Stomach smooth muscle (tissue), 2 donors: ENCODE measurements around the gene UBE2I.
"Not testable (repeated sequence)": the region's sequence is repeated elsewhere in the genome, so short reads cannot be mapped to it uniquely, and the experiment has no call there.

Source experiments
- H3K27ac ChIP-seq: one replicate; pipeline ENCODE4 v1.7.0; 2013; ENCODE audit warnings: mild to moderate bottlenecking, low read length, inconsistent platforms
- H3K27me3 ChIP-seq, 2 donors: one replicate each; pipeline ENCODE4 v1.7.0; 2013; ENCODE audit warnings: low read length in 2 of 2; ENCODE audit not compliant: insufficient read depth in 2 of 2, control insufficient read depth in 1 of 2
- H3K36me3 ChIP-seq, 2 donors: one replicate each; pipeline ENCODE4 v1.7.0; 2013; ENCODE audit warnings: low read length in 2 of 2; ENCODE audit not compliant: control insufficient read depth in 2 of 2, insufficient read depth in 2 of 2
- H3K4me1 ChIP-seq: one replicate; pipeline ENCODE4 v1.7.0; 2013; ENCODE audit warnings: low read length; ENCODE audit not compliant: control insufficient read depth, insufficient read depth
- H3K4me3 ChIP-seq, 2 donors: one replicate each; pipeline ENCODE4 v1.7.0; 2013; ENCODE audit warnings: low read length in 2 of 2
- H3K9ac ChIP-seq, 2 donors: one replicate each; pipeline ENCODE4 v1.7.0; 2013; ENCODE audit warnings: low read length in 2 of 2, mild to moderate bottlenecking in 1 of 2
- H3K9me3 ChIP-seq, 2 donors: one replicate each; pipeline ENCODE4 v1.7.0; 2013; ENCODE audit warnings: low read length in 2 of 2; ENCODE audit not compliant: control insufficient read depth in 2 of 2
- donor health status: healthy.
- donor health status: Pancreatic carcinoma.

The UBE2I gene

DNA sequence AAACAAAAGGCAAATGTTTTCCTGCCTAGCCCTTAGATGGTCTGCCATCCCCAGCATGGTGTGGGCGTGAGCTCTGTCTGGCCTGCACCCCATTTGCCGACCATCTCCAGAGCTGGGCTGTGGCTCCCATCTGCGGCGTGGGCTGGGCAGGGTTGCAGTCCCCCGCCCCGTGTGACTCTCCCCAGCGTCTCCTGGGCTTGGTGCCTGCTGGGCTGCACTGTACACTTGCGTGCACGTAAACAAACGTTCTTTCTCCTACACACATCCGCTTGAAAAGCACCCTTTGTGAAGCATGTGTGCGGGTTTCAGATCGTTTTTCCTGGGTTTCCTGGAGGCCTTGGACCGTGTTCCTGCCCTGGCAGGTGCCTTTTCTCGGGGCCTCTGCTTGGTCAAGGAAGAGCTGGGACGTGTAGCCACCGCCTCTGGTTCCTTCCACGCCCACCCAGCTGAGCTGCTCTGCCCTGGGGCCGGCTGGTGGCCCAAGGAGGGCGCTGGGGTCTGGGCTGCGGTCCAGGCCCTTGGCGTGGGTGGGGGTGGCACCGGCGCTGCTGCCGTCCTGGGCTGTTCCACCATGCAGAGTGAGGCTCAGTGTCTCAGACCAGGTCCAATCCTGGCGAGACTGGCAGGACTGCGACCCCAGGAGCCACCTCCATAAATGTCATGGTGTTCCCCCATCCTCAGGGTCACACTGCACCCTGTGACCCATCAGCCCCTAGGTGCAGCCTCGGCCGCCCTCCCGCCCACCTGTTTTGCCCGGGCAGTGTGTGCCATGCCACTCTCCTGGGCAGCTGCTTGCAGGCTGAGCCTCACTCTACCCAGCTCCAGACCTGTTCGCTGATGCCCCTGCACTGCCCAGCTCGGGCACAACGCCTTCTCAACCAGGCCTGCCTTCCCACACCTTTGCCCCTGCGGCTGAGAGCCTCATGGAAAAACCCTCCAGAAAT lies 14.1 kb downstream of the UBE2I start:
- Histone ChIP-seq H3K27me3 (no peaks in the 10 kb centered on the region), H3K27ac (no peak overlapping the region), H3K36me3 (peaks cover 37 to 39% of the 10 kb centered on the region in 2 donors), H3K4me3 (no peak overlapping the region), H3K9ac (no peak overlapping the region), H3K9me3 (no peaks in the 10 kb centered on the region), H3K4me1 (no peaks in the 10 kb centered on the region)

DNA sequence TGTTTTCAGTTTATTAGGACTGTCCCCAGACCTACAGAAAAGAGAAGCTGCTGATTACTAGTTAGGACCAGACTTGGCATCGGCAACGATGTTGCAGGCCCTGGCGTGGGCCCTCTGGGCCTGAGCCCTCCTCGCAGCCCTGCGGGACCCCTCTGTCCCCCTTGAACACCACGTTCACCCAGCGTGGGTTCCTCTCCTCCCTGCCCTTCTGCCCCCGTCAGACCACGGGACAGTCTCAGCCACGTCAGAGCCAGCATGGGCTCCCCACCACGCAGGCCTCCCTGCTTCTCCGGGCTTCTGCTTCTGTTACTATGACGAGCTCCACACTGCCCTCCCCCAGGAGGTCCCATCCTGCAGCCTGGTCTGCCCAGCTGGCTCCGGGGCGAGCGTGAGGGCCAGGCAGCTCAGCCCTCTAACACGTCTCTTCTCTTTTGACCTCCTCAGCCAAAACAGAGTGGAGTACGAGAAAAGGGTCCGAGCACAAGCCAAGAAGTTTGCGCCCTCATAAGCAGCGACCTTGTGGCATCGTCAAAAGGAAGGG lies 14.9 kb downstream of the UBE2I start:
- Histone ChIP-seq H3K27ac (no peak overlapping the region), H3K4me1 (no peaks in the 10 kb centered on the region), H3K9ac (no peak overlapping the region), H3K36me3 (peaks cover 29 to 32% of the 10 kb centered on the region in 2 donors), H3K27me3 (no peaks in the 10 kb centered on the region), H3K9me3 (no peaks in the 10 kb centered on the region), H3K4me3 (no peak overlapping the region)

GRCh38 chr16:1325261-1325660 lies 15.8 kb downstream of the UBE2I start:
- Histone ChIP-seq H3K36me3 (peaks cover 20 to 23% of the 10 kb centered on the region in 2 donors), H3K27ac (no peak overlapping the region), H3K27me3 (no peaks in the 10 kb centered on the region), H3K4me3 (no peak overlapping the region), H3K4me1 (no peaks in the 10 kb centered on the region), H3K9me3 (no peaks in the 10 kb centered on the region), H3K9ac (no peak overlapping the region)

DNA sequence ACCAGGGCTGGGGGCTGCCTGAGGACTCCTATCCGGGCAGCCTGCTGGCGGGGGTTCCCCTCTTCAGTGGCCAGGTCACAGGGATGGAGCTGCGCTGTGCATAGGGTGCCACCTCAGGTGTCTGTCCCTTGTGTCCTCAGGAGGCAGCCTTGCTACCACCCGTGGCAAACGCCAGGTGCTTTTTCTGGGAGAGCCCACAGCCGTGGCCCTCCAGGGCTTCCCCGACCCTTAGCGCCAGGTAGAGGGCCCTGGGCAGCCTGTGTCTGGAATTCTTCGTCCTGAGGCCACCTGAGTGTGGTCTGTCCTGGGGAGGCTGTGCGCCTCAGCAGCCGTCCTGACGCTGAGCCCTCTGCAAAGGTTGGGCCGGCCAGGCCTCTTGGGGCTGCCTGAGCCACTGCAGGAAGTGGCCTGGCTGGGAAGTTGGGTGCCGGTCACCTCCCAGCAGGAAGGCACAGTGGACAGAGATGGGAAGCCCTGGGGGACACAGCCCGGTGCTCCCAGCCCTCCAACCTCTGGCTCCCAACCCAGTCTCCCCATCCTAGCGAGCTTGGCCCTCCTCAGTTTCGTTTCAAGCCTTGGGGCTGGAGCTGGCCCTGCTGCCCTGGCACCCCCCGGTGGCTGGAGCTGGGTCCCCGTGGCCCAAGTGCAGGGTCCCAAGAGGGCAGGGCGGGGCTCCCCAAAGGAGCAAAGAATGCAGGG lies 16.4 kb downstream of the UBE2I start:
- H3K9me3 ChIP-seq, result peaks cover 0 to 3% of the 10 kb centered on the region in 2 donors
- H3K4me1 ChIP-seq, result no peaks in the 10 kb centered on the region
- H3K27me3 ChIP-seq, result peaks cover 0 to 3% of the 10 kb centered on the region in 2 donors
- no peak overlapping the region for H3K9ac ChIP-seq
- peaks cover 15 to 17% of the 10 kb centered on the region in 2 donors for H3K36me3 ChIP-seq
- H3K4me3 ChIP-seq, result no peak overlapping the region
- no peak overlapping the region for H3K27ac ChIP-seq

DNA sequence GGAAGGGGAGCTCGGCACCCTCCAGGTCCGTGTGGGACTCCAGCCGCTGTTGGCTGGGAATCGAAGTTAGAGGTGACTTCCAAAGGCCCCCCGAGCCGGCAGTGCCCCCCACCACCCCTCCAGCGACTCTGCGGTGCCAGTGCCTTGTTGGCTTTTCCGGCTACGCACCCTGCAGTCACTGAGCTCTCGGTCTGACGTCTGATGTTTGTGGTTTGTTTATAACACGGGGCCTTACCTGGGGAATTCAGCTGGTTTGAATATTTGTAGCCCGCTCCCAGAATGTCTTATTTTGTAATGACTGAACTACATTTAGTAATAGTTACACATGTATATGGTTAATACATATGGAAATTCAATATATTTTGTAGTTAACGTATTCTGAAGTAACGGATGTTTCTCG lies 17.0 kb downstream of the UBE2I start:
- no peak overlapping the region for H3K27ac ChIP-seq
- peaks cover 13 to 14% of the 10 kb centered on the region in 2 donors for H3K36me3 ChIP-seq

DNA sequence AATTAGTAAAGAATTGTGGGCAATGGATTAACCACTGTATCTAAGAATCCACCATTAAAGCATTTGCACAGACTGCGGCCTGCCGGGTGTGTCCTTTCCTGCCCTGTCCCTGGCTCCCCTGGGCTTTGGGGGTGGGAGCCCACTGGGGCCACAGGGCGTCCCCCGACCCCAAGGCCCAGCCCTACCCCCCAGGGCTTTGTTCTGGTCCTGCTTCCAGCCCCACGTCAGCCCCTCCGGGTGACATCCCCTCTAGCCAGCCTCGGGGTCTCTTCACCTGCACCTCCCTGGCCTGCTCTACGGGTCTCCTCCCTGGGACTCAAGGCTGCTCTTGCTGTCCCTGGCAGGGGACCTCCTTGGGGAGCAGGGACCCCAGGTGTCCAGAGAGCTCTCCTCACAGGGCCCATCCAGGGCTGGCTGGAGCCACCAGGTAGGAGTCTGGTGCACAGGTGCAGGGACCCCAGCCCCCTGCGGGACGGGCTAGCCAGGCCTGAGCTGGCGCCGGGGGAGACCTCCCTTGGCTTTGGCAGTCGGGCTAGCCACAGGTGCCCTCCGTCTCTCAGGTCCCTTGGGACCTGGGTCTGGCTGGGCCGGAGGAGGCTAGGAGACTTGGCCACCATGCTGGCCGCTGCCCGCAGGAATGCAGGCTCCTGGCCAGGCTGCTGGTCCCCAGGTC lies 17.6 kb downstream of the UBE2I start:
- H3K27ac ChIP-seq, result no peak overlapping the region
- H3K36me3 ChIP-seq, result peaks cover 13 to 14% of the 10 kb centered on the region in 2 donors
- no peak overlapping the region for H3K9ac ChIP-seq
- peaks cover 0 to 3% of the 10 kb centered on the region in 2 donors for H3K9me3 ChIP-seq
- H3K4me3 ChIP-seq, result no peak overlapping the region
- peaks cover 5 to 11% of the 10 kb centered on the region in 2 donors for H3K27me3 ChIP-seq
- peaks cover 8% of the 10 kb centered on the region for H3K4me1 ChIP-seq

More for the DNA sequence above, 17.0 kb downstream of the UBE2I start:
- Histone ChIP-seq H3K9me3 (peaks cover 0 to 3% of the 10 kb centered on the region in 2 donors), H3K4me1 (peaks cover under 1% of the 10 kb centered on the region), H3K9ac (no peak overlapping the region), H3K27me3 (peaks cover under 1 to 5% of the 10 kb centered on the region in 2 donors), H3K4me3 (no peak overlapping the region)

DNA sequence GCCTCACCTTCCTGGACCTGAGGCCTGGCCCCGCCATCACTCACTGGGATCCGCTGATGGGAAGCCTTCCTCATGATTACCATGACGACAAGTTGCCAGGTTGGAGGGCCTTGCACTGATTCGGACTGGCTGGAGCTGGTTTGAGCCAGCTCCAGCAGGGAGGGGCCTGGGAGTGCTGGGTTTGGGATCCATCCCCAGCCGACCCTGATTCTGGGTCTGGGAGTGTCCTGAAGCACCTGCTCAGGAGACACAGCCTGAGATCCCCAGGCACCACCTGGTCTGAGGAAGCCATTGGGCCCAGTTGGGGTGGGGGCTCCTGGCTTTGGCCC lies 18.1 kb downstream of the UBE2I start:
- no peak overlapping the region for H3K27ac ChIP-seq
- H3K4me1 ChIP-seq, result peaks cover 9% of the 10 kb centered on the region
- peaks cover 0 to 3% of the 10 kb centered on the region in 2 donors for H3K9me3 ChIP-seq
- peaks cover 7 to 16% of the 10 kb centered on the region in 2 donors for H3K27me3 ChIP-seq
- H3K36me3 ChIP-seq, result peaks cover 13 to 14% of the 10 kb centered on the region in 2 donors
- no peak overlapping the region for H3K4me3 ChIP-seq
- H3K9ac ChIP-seq, result no peak overlapping the region

DNA sequence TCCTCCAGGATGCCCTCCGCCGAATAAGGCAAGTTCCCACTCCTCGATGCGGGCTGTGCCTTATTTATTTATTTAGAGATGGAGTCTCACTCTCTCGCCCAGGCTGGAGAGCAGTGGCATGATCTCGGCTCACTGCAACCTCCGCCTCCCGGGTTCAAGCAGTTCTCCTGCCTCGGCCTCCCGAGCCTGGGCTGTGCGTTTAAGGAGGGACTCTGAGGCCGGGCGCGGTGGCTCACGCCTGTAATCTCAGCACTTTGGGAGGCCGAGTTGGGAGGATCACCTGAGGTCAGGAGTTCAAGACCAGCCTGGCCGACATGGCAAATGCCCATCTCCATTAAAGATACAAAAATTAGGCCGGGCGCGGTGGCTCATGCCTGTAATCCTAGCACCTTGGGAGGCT lies 18.7 kb downstream of the UBE2I start:
- not testable (repeated sequence) for H3K9me3 ChIP-seq, H3K9ac ChIP-seq, H3K27ac ChIP-seq, H3K4me3 ChIP-seq
- peaks cover 15% of the 10 kb centered on the region for H3K4me1 ChIP-seq
- peaks cover 13 to 14% of the 10 kb centered on the region in 2 donors for H3K36me3 ChIP-seq
- H3K27me3 ChIP-seq, result peaks cover 9 to 22% of the 10 kb centered on the region in 2 donors

DNA sequence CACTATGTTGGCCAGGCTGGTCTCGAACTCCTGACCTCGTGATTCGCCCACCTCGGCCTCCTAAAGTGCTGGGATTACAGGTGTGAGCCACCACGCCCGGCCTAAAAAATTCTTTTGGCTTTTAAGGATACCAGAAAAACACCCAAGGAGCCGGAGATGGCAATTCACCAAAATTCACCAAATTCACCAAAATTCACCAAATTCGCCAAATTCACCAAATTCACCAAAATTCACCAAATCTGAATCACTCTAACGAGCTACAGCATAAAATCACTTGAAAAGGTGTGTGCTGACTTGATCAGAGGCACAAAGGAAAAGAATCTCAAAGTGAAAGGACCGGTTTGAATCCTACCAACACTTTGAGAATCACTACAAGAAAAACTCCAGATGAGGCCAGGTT lies 19.5 kb downstream of the UBE2I start:
- Histone ChIP-seq H3K27me3 (peaks cover 10 to 29% of the 10 kb centered on the region in 2 donors), H3K4me1 (peaks cover 20% of the 10 kb centered on the region)
- H3K27ac ChIP-seq, H3K4me3 ChIP-seq, H3K9ac ChIP-seq, H3K36me3 ChIP-seq, H3K9me3 ChIP-seq: not testable (repeated sequence)

- no peak overlapping the region for H3K27ac ChIP-seq
- no peak overlapping the region for H3K4me3 ChIP-seq
- peaks cover 21 to 43% of the 10 kb centered on the region in 2 donors for H3K27me3 ChIP-seq
Observed at GRCh38 chr16:1330260-1330914, 21.0 kb downstream of the UBE2I start.

More at GRCh38 chr16:1330260-1330914, 21.0 kb downstream of the UBE2I start:
- Histone ChIP-seq H3K9me3 (peaks cover 0 to 3% of the 10 kb centered on the region in 2 donors), H3K36me3 (peaks cover 0 to under 1% of the 10 kb centered on the region in 2 donors), H3K4me1 (peaks cover 24% of the 10 kb centered on the region), H3K9ac (no peak overlapping the region)
